ENCODE results near the gene CCR4. TPM values are rescaled to one million over a fixed set of nuclear protein-coding genes. Genes with fewer than 3 reads are reported as not detected.

CCR4 gene
- total RNA-seq, 1 experiment from 2014 or later: not detected

DNA sequence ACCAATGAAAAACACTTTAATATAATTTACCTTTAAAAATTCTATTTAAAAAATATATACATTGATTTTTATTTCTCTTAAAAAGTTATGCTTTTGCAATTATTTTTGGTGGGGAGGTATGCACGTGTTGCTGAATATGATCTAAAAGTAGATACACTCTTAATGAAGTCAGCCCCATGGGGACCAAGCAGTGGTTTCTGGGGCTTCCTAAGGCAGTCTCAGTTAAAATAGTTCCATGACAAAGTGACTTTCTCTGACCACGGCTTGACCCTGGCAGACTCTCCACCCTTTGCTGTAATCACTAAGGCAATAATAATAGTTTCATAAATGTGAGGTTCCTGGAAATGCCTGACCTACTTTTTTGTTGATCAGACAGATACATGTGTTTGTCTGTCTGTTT, 50.4 kb downstream of the CCR4 start:
- POLR2A ChIA-PET: no interaction called here

GRCh38 chr3:33003308-33003707, 51.9 kb downstream of the CCR4 start:
- Mint-ChIP-seq H3K4me1 (ENCODE audit: insufficient read depth, unreplicated experiment) (no peaks in the 10 kb centered on the region), H3K36me3 (ENCODE audit: insufficient read depth, unreplicated experiment) (peaks cover 12% of the 10 kb centered on the region), H3K27me3 (ENCODE audit: insufficient read depth, unreplicated experiment) (no peaks in the 10 kb centered on the region), H3K4me3 (ENCODE audit: unreplicated experiment) (no peak overlapping the region), H3K9me3 (ENCODE audit: unreplicated experiment) (no peaks in the 10 kb centered on the region), H3K27ac (ENCODE audit: low read depth, unreplicated experiment) (no peak overlapping the region)
- intact Hi-C loops (cut with micrococcal nuclease): no loop called here
- TF ChIP-seq, protein P1, sequence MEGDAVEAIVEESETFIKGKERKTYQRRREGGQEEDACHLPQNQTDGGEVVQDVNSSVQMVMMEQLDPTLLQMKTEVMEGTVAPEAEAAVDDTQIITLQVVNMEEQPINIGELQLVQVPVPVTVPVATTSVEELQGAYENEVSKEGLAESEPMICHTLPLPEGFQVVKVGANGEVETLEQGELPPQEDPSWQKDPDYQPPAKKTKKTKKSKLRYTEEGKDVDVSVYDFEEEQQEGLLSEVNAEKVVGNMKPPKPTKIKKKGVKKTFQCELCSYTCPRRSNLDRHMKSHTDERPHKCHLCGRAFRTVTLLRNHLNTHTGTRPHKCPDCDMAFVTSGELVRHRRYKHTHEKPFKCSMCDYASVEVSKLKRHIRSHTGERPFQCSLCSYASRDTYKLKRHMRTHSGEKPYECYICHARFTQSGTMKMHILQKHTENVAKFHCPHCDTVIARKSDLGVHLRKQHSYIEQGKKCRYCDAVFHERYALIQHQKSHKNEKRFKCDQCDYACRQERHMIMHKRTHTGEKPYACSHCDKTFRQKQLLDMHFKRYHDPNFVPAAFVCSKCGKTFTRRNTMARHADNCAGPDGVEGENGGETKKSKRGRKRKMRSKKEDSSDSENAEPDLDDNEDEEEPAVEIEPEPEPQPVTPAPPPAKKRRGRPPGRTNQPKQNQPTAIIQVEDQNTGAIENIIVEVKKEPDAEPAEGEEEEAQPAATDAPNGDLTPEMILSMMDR (IDR thresholded peaks at IDR 0.05; ENCODE audit: unreplicated experiment): no peak
- no TSS peak for BruUV-seq (replicated peaks)
- no peak for DNase-seq (ENCODE audit: unreplicated experiment)
- POLR2A ChIA-PET: no interaction called here
- CTCF ChIA-PET: interaction anchor here (0.7 kb wide), 1 partner anchor 71 kb away, joined by 3 read pairs; no protein-coding TSS in a partner anchor

More for the DNA sequence above, 50.4 kb downstream of the CCR4 start:
- Mint-ChIP-seq H3K4me1 (ENCODE audit: insufficient read depth, unreplicated experiment) (no peaks in the 10 kb centered on the region), H3K27me3 (ENCODE audit: insufficient read depth, unreplicated experiment) (no peaks in the 10 kb centered on the region), H3K36me3 (ENCODE audit: insufficient read depth, unreplicated experiment) (peaks cover 12% of the 10 kb centered on the region), H3K27ac (ENCODE audit: low read depth, unreplicated experiment) (no peak overlapping the region), H3K4me3 (ENCODE audit: unreplicated experiment) (no peak overlapping the region), H3K9me3 (ENCODE audit: unreplicated experiment) (no peaks in the 10 kb centered on the region)
- no peak for DNase-seq (ENCODE audit: unreplicated experiment)
- BruUV-seq (replicated peaks): no TSS peak
- intact Hi-C loops (cut with micrococcal nuclease): no loop called here
- TF ChIP-seq, protein P1 (IDR thresholded peaks at IDR 0.05; ENCODE audit: unreplicated experiment): no peak
- CTCF ChIA-PET: interaction anchor here (0.7 kb wide), 1 partner anchor 252 kb away, joined by 3 read pairs; no protein-coding TSS in a partner anchor

- TF ChIP-seq, protein P1 (IDR thresholded peaks at IDR 0.05; ENCODE audit: unreplicated experiment): no peak
- no peak overlapping the region for H3K27ac Mint-ChIP-seq (ENCODE audit: low read depth, unreplicated experiment)
- H3K4me1 Mint-ChIP-seq (ENCODE audit: insufficient read depth, unreplicated experiment): no peaks in the 10 kb centered on the region
- no peak overlapping the region for H3K4me3 Mint-ChIP-seq (ENCODE audit: unreplicated experiment)
- CTCF ChIA-PET: interaction anchor here (0.6 kb wide), 1 partner anchor 71 kb away, joined by 4 read pairs; no protein-coding TSS in a partner anchor
- intact Hi-C loops (cut with micrococcal nuclease): no loop called here
- H3K9me3 Mint-ChIP-seq (ENCODE audit: unreplicated experiment): no peaks in the 10 kb centered on the region
- DNase-seq (ENCODE audit: unreplicated experiment): no peak
- POLR2A ChIA-PET: no interaction called here
- no peaks in the 10 kb centered on the region for H3K27me3 Mint-ChIP-seq (ENCODE audit: insufficient read depth, unreplicated experiment)
- no TSS peak for BruUV-seq (replicated peaks)
- peaks cover 12% of the 10 kb centered on the region for H3K36me3 Mint-ChIP-seq (ENCODE audit: insufficient read depth, unreplicated experiment)
Observed at GRCh38 chr3:33004205-33004604, 52.8 kb downstream of the CCR4 start.

GRCh38 chr3:33004961-33005360, 53.5 kb downstream of the CCR4 start:
- H3K9me3 Mint-ChIP-seq (ENCODE audit: unreplicated experiment): no peaks in the 10 kb centered on the region
- H3K4me3 Mint-ChIP-seq (ENCODE audit: unreplicated experiment): no peak overlapping the region
- no peak overlapping the region for H3K27ac Mint-ChIP-seq (ENCODE audit: low read depth, unreplicated experiment)
- ChIA-PET CTCF (interaction anchor here (0.6 kb wide), 1 partner anchor 72 kb away, joined by 4 read pairs; no protein-coding TSS in a partner anchor), POLR2A (no interaction called here)
- intact Hi-C loops (cut with micrococcal nuclease): no loop called here
- H3K36me3 Mint-ChIP-seq (ENCODE audit: insufficient read depth, unreplicated experiment): peaks cover 12% of the 10 kb centered on the region
- TF ChIP-seq, protein P1 (IDR thresholded peaks at IDR 0.05; ENCODE audit: unreplicated experiment): no peak
- no peaks in the 10 kb centered on the region for H3K4me1 Mint-ChIP-seq (ENCODE audit: insufficient read depth, unreplicated experiment)
- H3K27me3 Mint-ChIP-seq (ENCODE audit: insufficient read depth, unreplicated experiment): no peaks in the 10 kb centered on the region
- BruUV-seq (replicated peaks): no TSS peak
- no peak for DNase-seq (ENCODE audit: unreplicated experiment)

Other genes with a start within 250 kb of the CCR4 start
- gene TRIM71, start 133.6 kb upstream of the CCR4 start, total RNA-seq (2022): 0.05 TPM in 2 replicates
- 37.9 and 42.0 TPM in 2 replicates for gene GLB1, start 145.5 kb downstream of the CCR4 start, total RNA-seq (2022)
- 5.5 and 8.6 TPM in 2 replicates for gene TMPPE, start 145.5 kb downstream of the CCR4 start, total RNA-seq (2022)
- 179 and 182 TPM in 2 replicates for gene CRTAP, start 162.4 kb downstream of the CCR4 start, total RNA-seq (2022)

Measured in MCF 10A (cell line).